ENCODE data around the gene ZNF562.

The ZNF562 gene

DNA sequence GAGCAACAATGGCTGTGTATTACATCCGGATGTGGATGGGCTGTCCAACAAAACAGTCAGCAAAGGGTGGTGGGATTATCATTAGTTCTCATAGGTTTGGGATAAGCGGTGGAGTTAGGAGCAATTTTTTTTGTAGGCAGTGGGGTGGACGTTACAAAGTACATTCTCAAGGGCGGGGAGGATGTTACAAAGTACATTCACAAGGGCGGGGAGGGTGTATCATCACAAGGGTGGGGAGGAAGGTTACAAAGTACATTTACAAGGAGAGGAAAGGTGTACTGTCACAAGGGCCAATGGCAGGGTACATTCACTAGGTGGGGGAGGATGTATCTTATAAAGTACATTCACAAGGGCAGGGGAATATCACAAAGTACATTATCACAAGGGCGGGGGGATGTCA, 33.1 kb downstream of the ZNF562 start:
- Histone ChIP-seq H3K9ac (ENCODE audit: low read length) (no peak overlapping the region), H3K27ac (ENCODE audit: low read depth, low read length) (no peak overlapping the region), H3K27me3 (ENCODE audit: control insufficient read depth in 1 of 2, insufficient read depth in 2 of 2, low read length in 2 of 2) (no peaks in the 10 kb centered on the region), H3K4me1 (ENCODE audit: insufficient read depth, low read length) (no peaks in the 10 kb centered on the region), H3K9me3 (ENCODE audit: low read length) (no peaks in the 10 kb centered on the region), H3K36me3 (ENCODE audit: insufficient read depth, low read length) (peaks cover 3% of the 10 kb centered on the region), H3K4me3 (ENCODE audit: low read depth in 1 of 2, low read length in 2 of 2) (no peak overlapping the region)

DNA sequence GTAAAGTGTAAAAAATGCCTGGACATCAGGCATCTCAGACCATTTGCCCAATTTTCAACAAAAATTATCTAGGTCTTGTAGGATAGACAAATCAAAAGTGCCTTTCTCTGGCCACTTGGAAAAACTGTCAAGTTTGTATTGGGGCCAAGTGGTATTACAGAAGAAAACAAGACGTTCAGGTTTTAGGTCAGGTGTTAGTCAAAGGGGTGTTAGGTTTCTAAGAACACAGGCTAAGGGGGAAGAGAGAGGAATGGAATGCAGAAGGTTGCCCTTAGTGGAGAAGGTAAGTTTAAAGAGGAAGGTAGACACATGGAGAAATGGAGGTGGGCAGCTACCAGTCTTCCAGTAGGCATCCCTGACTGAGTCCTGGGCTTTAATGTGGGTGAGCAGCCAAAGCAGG, 33.9 kb downstream of the ZNF562 start:
- no peak overlapping the region for H3K4me3 ChIP-seq (ENCODE audit: low read depth in 1 of 2, low read length in 2 of 2)
- no peaks in the 10 kb centered on the region for H3K4me1 ChIP-seq (ENCODE audit: insufficient read depth, low read length)
- no peak overlapping the region for H3K27ac ChIP-seq (ENCODE audit: low read depth, low read length)
- no peak overlapping the region for H3K9ac ChIP-seq (ENCODE audit: low read length)
- H3K9me3 ChIP-seq (ENCODE audit: low read length): no peaks in the 10 kb centered on the region
- H3K27me3 ChIP-seq (ENCODE audit: control insufficient read depth in 1 of 2, insufficient read depth in 2 of 2, low read length in 2 of 2): no peaks in the 10 kb centered on the region
- peaks cover 4% of the 10 kb centered on the region for H3K36me3 ChIP-seq (ENCODE audit: insufficient read depth, low read length)

DNA sequence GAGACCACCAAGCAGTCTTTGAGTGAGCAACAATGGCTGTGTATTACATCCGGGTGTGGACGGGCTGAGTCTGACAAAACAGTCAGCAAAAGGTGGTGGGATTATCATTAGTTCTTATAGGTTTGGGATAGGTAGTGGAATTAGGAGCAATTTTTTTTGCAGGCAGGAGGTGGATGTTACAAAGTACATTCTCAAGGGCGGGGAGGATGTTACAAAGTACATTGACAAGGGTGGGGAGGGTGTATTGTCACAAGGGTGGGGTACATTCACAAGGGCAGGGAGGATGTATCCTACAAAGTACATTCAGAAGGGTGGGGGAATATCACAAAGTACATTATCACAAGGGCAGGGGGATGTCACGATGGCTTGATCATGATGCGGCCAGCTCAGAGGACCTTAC, 38.9 kb downstream of the ZNF562 start:
- Histone ChIP-seq H3K27me3 (ENCODE audit: control insufficient read depth in 1 of 2, insufficient read depth in 2 of 2, low read length in 2 of 2) (no peaks in the 10 kb centered on the region), H3K36me3 (ENCODE audit: insufficient read depth, low read length) (peaks cover 16% of the 10 kb centered on the region), H3K9me3 (ENCODE audit: low read length) (no peaks in the 10 kb centered on the region), H3K9ac (ENCODE audit: low read length) (no peak overlapping the region), H3K4me3 (ENCODE audit: low read depth in 1 of 2, low read length in 2 of 2) (no peak overlapping the region), H3K4me1 (ENCODE audit: insufficient read depth, low read length) (no peaks in the 10 kb centered on the region), H3K27ac (ENCODE audit: low read depth, low read length) (no peak overlapping the region)

DNA sequence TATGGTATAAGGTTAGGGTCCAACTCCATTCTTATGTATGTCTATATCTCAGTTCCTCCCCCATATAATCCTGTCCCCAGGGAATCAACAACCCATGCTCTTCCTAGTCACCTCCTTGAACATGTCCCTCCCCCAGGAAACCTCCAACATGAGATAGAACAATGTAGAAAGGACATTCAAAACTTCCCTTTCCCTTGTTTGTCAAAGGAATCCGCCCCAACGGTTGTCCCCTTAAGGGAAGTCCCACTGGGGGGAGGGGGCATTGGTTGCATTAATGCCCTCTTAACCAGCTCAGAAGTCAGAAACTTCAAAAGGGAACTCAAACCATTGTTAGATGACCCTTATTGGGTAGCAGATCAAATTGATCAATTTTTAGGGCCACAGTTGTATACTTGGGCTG, 47.0 kb downstream of the ZNF562 start:
- Histone ChIP-seq H3K4me3 (ENCODE audit: low read depth in 1 of 2, low read length in 2 of 2) (no peak overlapping the region), H3K9ac (ENCODE audit: low read length) (no peak overlapping the region), H3K9me3 (ENCODE audit: low read length) (no peaks in the 10 kb centered on the region), H3K4me1 (ENCODE audit: insufficient read depth, low read length) (no peaks in the 10 kb centered on the region), H3K27ac (ENCODE audit: low read depth, low read length) (no peak overlapping the region), H3K36me3 (ENCODE audit: insufficient read depth, low read length) (peaks cover 6% of the 10 kb centered on the region), H3K27me3 (ENCODE audit: control insufficient read depth in 1 of 2, insufficient read depth in 2 of 2, low read length in 2 of 2) (no peaks in the 10 kb centered on the region)

DNA sequence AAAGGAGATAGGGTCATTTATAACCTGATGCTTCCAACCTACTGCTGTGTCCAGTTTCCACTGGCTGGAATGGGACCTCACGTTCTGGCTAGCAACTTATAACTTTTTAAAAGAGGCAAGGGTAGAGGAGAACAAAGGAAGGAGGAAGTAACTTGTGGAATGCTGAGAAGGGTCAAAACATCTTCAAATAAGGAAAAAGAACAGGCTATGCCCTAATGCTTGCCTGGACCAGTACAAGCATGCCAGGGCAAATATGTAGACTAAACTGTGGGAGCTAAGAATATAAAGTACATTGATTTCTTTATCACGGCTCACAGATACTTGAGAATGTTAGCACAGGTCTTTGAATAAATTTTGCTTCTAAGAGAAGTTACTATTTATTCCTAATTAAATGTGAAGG, 52.4 kb downstream of the ZNF562 start:
- Histone ChIP-seq H3K4me3 (ENCODE audit: low read depth in 1 of 2, low read length in 2 of 2) (no peak overlapping the region), H3K36me3 (ENCODE audit: insufficient read depth, low read length) (peaks cover 16% of the 10 kb centered on the region), H3K4me1 (ENCODE audit: insufficient read depth, low read length) (peaks cover 11% of the 10 kb centered on the region), H3K27me3 (ENCODE audit: control insufficient read depth in 1 of 2, insufficient read depth in 2 of 2, low read length in 2 of 2) (no peaks in the 10 kb centered on the region), H3K9ac (ENCODE audit: low read length) (no peak overlapping the region), H3K9me3 (ENCODE audit: low read length) (no peaks in the 10 kb centered on the region), H3K27ac (ENCODE audit: low read depth, low read length) (no peak overlapping the region)

DNA sequence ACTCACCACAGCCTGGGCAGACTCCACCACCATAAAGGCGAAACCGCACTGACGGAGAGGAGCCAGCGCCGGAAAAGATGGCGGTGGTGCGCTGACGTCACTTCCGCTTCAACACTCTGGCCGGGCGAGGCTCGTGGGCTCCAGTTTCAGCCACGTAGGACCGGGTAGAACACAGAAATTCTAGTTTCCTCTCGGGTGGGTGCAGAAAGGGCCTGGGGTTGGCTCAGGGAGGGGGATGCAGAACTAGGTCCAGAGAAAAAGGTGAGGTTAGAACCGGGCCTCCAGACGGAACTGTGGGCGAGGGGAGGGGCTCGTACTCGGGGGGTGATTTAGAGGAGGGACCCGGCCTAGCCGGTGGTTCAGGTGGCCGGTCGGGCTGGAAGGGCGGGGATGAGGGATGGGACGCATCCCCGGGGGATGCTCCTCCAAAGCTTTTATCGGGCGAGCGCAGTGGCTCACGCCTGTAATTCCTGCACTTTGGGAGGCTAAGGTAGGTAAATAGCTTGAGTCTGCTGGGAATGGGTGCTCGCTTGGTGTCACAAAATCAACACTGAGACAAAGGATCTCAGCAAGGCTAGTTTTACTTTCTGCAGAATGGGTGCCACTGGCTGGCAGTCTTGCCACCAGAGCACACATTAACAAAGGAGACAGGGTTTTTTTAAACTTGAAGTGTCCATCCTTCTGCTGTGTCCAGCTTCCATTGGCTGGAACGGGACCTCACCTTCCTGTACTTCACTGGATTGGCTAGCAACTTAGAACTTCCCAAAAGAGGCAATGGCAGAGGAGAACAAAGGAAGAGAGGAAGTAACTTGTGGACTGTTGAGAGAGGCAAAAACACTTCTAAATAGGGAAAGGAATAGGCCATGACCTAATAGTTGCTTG, 53.5 kb downstream of the ZNF562 start, which contains the start of gene ZNF561:
Gene ZNF561 (minus strand): TSS at position 77 of the 882 bp plus-strand sequence. CDS start 1,776 bp downstream, outside the sequence.
- H3K27ac ChIP-seq (ENCODE audit: low read depth, low read length): peak within 1 kb of the TSS; percentile 88
- peaks cover 11% of the 10 kb centered on the region for H3K4me1 ChIP-seq (ENCODE audit: insufficient read depth, low read length)
- H3K4me3 ChIP-seq (ENCODE audit: low read depth in 1 of 2, low read length in 2 of 2): peak within 1 kb of the TSS; percentile 79 to 95
- peak within 1 kb of the TSS; percentile 69 for H3K9ac ChIP-seq (ENCODE audit: low read length)
- no peaks in the 10 kb centered on the region for H3K27me3 ChIP-seq (ENCODE audit: control insufficient read depth in 1 of 2, insufficient read depth in 2 of 2, low read length in 2 of 2)
- no peaks in the 10 kb centered on the region for H3K9me3 ChIP-seq (ENCODE audit: low read length)
- H3K36me3 ChIP-seq (ENCODE audit: insufficient read depth, low read length): peaks cover 24% of the 10 kb centered on the region

DNA sequence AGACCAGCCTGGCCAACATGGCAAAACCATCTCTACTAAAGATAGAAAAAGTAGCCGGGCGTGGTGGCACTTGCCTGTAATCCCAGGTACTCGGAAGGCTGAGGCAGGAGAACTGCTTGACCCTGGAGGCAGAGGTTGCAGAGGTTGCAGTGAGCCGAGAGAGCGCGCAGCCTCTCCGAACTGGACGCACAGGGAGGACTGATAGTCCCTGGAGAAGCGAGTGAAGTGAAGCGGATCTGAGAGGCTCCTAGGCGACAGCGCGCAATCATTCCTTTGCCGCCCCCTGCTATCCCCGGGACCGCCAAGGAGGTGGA, 54.1 kb downstream of the ZNF562 start:
- peak overlapping the region; percentile 79 to 95 for H3K4me3 ChIP-seq (ENCODE audit: low read depth in 1 of 2, low read length in 2 of 2)
- H3K4me1 ChIP-seq (ENCODE audit: insufficient read depth, low read length): peaks cover 11% of the 10 kb centered on the region
- H3K9me3 ChIP-seq (ENCODE audit: low read length): no peaks in the 10 kb centered on the region
- H3K27ac ChIP-seq (ENCODE audit: low read depth, low read length): peak overlapping the region; percentile 88
- H3K9ac ChIP-seq (ENCODE audit: low read length): peak overlapping the region; percentile 69
- peaks cover 30% of the 10 kb centered on the region for H3K36me3 ChIP-seq (ENCODE audit: insufficient read depth, low read length)
- H3K27me3 ChIP-seq (ENCODE audit: control insufficient read depth in 1 of 2, insufficient read depth in 2 of 2, low read length in 2 of 2): no peaks in the 10 kb centered on the region

DNA sequence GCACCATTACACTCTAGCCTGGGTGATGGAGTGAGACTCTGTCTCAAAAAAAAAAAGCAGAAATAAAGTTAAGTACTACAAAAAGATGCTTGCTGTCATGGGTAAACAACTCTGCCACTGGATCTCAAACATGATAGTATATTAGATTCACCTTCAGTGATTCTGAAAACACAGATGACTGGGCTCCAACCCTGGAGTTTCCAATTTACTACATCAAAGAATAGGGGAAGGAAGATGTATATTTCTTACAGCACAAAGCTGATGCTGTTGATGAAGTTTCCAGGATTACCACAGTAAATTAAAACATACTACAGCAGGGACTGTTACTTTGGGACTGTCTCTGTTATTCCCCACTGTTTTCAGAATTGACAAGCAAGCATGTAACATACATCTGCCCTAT, 59.1 kb downstream of the ZNF562 start:
- H3K9me3 ChIP-seq (ENCODE audit: low read length): peaks cover 20% of the 10 kb centered on the region
- H3K4me1 ChIP-seq (ENCODE audit: insufficient read depth, low read length): peaks cover 4% of the 10 kb centered on the region
- peaks cover 77% of the 10 kb centered on the region for H3K36me3 ChIP-seq (ENCODE audit: insufficient read depth, low read length)
- H3K9ac ChIP-seq (ENCODE audit: low read length): no peak overlapping the region
- H3K4me3 ChIP-seq (ENCODE audit: low read depth in 1 of 2, low read length in 2 of 2): no peak overlapping the region
- H3K27me3 ChIP-seq (ENCODE audit: control insufficient read depth in 1 of 2, insufficient read depth in 2 of 2, low read length in 2 of 2): no peaks in the 10 kb centered on the region
- H3K27ac ChIP-seq (ENCODE audit: low read depth, low read length): no peak overlapping the region

DNA sequence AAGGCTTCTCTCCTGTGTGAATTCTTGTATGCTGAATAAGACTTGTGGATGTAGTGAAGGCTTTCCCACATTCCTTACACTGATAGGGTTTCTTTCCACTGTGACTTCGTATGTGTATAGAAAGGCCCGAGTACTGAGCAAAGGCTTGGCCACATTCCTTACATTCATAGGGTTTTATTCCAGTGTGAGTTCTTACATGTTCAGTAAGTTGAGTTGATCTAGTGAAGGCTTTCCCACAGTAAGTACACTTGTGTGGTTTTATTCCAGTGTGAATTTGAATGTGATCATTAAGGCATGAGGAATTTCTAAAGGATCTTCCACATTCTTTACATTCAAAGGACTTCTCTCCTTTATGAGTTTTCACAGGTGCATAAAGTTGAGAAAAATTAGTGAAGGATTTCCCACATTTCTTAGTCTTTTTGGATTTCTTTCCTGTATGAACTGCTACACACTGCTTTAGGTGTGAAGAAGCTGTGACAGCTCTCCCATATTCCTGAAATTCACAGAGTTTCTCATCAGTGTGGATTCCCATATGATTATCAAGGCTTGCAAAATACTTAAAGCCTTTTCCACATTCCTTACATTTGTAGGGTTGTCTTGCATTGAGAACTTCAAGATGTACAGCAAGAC, 64.3 kb downstream of the ZNF562 start:
- Histone ChIP-seq H3K27ac (ENCODE audit: low read depth, low read length) (no peak overlapping the region), H3K4me3 (ENCODE audit: low read depth in 1 of 2, low read length in 2 of 2) (no peak overlapping the region), H3K27me3 (ENCODE audit: control insufficient read depth in 1 of 2, insufficient read depth in 2 of 2, low read length in 2 of 2) (no peaks in the 10 kb centered on the region), H3K9ac (ENCODE audit: low read length) (no peak overlapping the region), H3K9me3 (ENCODE audit: low read length) (peaks cover 29% of the 10 kb centered on the region), H3K36me3 (ENCODE audit: insufficient read depth, low read length) (peaks cover 54% of the 10 kb centered on the region), H3K4me1 (ENCODE audit: insufficient read depth, low read length) (no peaks in the 10 kb centered on the region)

DNA sequence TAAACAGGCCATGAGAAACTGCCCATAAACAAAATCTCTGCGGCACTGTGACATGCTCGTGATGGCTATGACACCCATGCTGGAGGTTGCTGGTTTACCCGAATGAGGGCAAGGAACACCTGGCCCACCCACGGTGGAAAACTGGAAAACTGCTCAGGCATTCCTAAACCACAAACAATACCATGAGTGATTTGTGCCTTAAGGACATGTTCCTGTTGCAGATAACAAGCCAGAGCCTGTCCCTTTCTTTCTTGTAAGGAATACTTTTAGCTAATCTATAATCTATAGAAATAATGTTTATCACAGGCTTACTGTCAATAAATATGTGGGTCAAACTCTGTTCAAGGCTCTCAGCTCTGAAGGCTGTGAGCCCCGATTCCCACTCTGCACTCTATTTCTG, 66.0 kb downstream of the ZNF562 start:
- H3K9ac ChIP-seq (ENCODE audit: low read length): no peak overlapping the region
- H3K9me3 ChIP-seq (ENCODE audit: low read length): peaks cover 29% of the 10 kb centered on the region
- no peak overlapping the region for H3K27ac ChIP-seq (ENCODE audit: low read depth, low read length)
- no peak overlapping the region for H3K4me3 ChIP-seq (ENCODE audit: low read depth in 1 of 2, low read length in 2 of 2)
- no peaks in the 10 kb centered on the region for H3K4me1 ChIP-seq (ENCODE audit: insufficient read depth, low read length)
- H3K36me3 ChIP-seq (ENCODE audit: insufficient read depth, low read length): peaks cover 39% of the 10 kb centered on the region
- H3K27me3 ChIP-seq (ENCODE audit: control insufficient read depth in 1 of 2, insufficient read depth in 2 of 2, low read length in 2 of 2): no peaks in the 10 kb centered on the region

DNA sequence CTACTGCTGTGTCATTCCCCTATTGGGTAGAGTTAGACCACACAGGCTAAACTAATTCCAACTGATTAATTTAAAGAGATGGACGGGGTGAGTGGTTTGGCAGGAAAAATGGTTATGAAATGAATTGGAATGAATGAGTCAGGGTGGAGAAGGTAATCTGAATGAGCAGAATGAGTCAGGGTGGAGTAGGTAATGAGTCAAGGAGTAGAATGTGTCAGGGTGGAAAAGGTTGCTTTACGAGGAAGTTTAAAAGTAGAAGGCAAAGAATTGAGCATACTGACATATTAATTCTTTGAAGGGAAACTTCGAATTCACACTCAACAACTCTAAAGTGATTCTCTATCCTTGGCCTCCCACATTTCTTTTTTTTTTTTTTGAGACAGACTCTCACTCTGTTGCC, 77.9 kb downstream of the ZNF562 start:
- Histone ChIP-seq H3K9ac (ENCODE audit: low read length) (no peak overlapping the region), H3K27me3 (ENCODE audit: control insufficient read depth in 1 of 2, insufficient read depth in 2 of 2, low read length in 2 of 2) (no peaks in the 10 kb centered on the region), H3K4me3 (ENCODE audit: low read depth in 1 of 2, low read length in 2 of 2) (no peak overlapping the region), H3K27ac (ENCODE audit: low read depth, low read length) (no peak overlapping the region), H3K4me1 (ENCODE audit: insufficient read depth, low read length) (no peaks in the 10 kb centered on the region), H3K9me3 (ENCODE audit: low read length) (no peaks in the 10 kb centered on the region), H3K36me3 (ENCODE audit: insufficient read depth, low read length) (no peaks in the 10 kb centered on the region)
